CD14-positive monocyte (primary cell): ENCODE measurements around the gene PIGBOS1. TPM values are rescaled to one million over a fixed set of nuclear protein-coding genes. Genes with fewer than 3 reads are reported as not detected.

Experiments
- DNase-seq, 3 donors: peaks; one replicate each; pipeline ENCODE4 v3.0.0-alpha.2; 2011 to 2022
- H2AFZ ChIP-seq: 2 replicates; pipeline ENCODE4 v1.6.0; 2012; ENCODE audit warnings: mild to moderate bottlenecking, low read depth, low read length, inconsistent platforms; ENCODE audit not compliant: insufficient read depth, poor library complexity, severe bottlenecking
- H3K27ac ChIP-seq, 2 donors: 1 replicate in 1 of 2; 2 replicates in 1 of 2; pipeline ENCODE4 v1.5.1; 2012 to 2013; ENCODE audit warnings: low read length in 2 of 2, control low read depth in 1 of 2, inconsistent platforms in 1 of 2, low read depth in 1 of 2, mild to moderate bottlenecking in 1 of 2
- H3K27me3 ChIP-seq, 2 donors: one replicate each; pipeline versions ENCODE4 v1.6.0 to v1.6.1; 2011 to 2013; ENCODE audit warnings: low read length in 2 of 2; ENCODE audit not compliant: control insufficient read depth in 2 of 2, insufficient read depth in 2 of 2
- H3K36me3 ChIP-seq, 2 donors: replicated peaks in 1 of 2; 1 replicate in 1 of 2; 2 replicates in 1 of 2; pipeline versions ENCODE4 v1.5.1 to v1.6.1; 2012 to 2013; ENCODE audit warnings: low read length in 2 of 2, control low read depth in 1 of 2, inconsistent platforms in 1 of 2, mild to moderate bottlenecking in 1 of 2; ENCODE audit not compliant: insufficient read depth in 2 of 2, control insufficient read depth in 1 of 2
- H3K4me1 ChIP-seq, 2 donors: 1 replicate in 1 of 2; 2 replicates in 1 of 2; pipeline versions ENCODE4 v1.5.1 to v1.6.1; 2012 to 2013; ENCODE audit warnings: low read length in 2 of 2, control low read depth in 1 of 2, inconsistent platforms in 1 of 2, mild to moderate bottlenecking in 1 of 2, moderate library complexity in 1 of 2; ENCODE audit not compliant: insufficient read depth in 2 of 2, control insufficient read depth in 1 of 2
- H3K4me2 ChIP-seq: replicated peaks from 2 replicates; pipeline ENCODE3; 2012; ENCODE audit warnings: low read length, moderate library complexity, mild to moderate bottlenecking; ENCODE audit not compliant: poor library complexity, severe bottlenecking; ENCODE audit errors: extremely low read depth
- H3K4me3 ChIP-seq, 3 experiments: fragments of 200-600 bp in 1 of 3; sonication (generic) in 1 of 3; replicated peaks in 1 of 3; 1 replicate in 2 of 3; 2 replicates in 1 of 3; pipeline ENCODE4 v1.5.1; 2011 to 2013; ENCODE audit warnings: low read length in 3 of 3, mild to moderate bottlenecking in 3 of 3, control low read depth in 2 of 3, low read depth in 2 of 3, inconsistent platforms in 1 of 3, moderate library complexity in 1 of 3
- H3K79me2 ChIP-seq: 2 replicates; pipeline ENCODE4 v1.6.0; 2012; ENCODE audit warnings: mild to moderate bottlenecking, control low read depth, inconsistent platforms, low read length, moderate library complexity; ENCODE audit not compliant: insufficient read depth
- H3K9ac ChIP-seq: 2 replicates; pipeline ENCODE4 v1.6.0; 2017; ENCODE audit warnings: low read length, mild to moderate bottlenecking; ENCODE audit not compliant: insufficient read depth, poor library complexity, severe bottlenecking
- H3K9me3 ChIP-seq, 2 donors: replicated peaks in 1 of 2; 1 replicate in 1 of 2; 2 replicates in 1 of 2; pipeline versions ENCODE4 v1.5.1 to v1.6.1; 2012 to 2013; ENCODE audit warnings: low read length in 2 of 2, control low read depth in 1 of 2; ENCODE audit not compliant: control insufficient read depth in 1 of 2, insufficient read depth in 1 of 2
- H4K20me1 ChIP-seq: 2 replicates; pipeline ENCODE4 v1.6.0; 2012; ENCODE audit warnings: mild to moderate bottlenecking, low read length, control low read depth, moderate library complexity; ENCODE audit not compliant: insufficient read depth
- H3K27ac Mint-ChIP-seq, 7 donors: one replicate each; pipeline ENCODE4 v1.8.0; 2020; ENCODE audit warnings: mild to moderate bottlenecking in 7 of 7, mixed read lengths in 7 of 7, moderate library complexity in 6 of 7, inconsistent platforms in 2 of 7
- H3K27me3 Mint-ChIP-seq, 3 donors: one replicate each; pipeline ENCODE4 v1.8.0; 2021 to 2022; ENCODE audit warnings: low read depth in 3 of 3, mild to moderate bottlenecking in 3 of 3, mixed read lengths in 3 of 3, moderate library complexity in 3 of 3, inconsistent platforms in 1 of 3
- H3K36me3 Mint-ChIP-seq, 2 donors: one replicate each; pipeline ENCODE4 v1.8.0; 2020; ENCODE audit warnings: mixed read lengths in 2 of 2, inconsistent platforms in 1 of 2, mild to moderate bottlenecking in 1 of 2
- H3K4me1 Mint-ChIP-seq: one replicate; pipeline ENCODE4 v1.8.0; 2020; ENCODE audit warnings: mild to moderate bottlenecking, mixed read lengths
- H3K4me3 Mint-ChIP-seq, 2 donors: one replicate each; pipeline ENCODE4 v1.8.0; 2020; ENCODE audit warnings: mild to moderate bottlenecking in 2 of 2, mixed read lengths in 2 of 2, moderate library complexity in 1 of 2
- H3K9me3 Mint-ChIP-seq, 7 donors: one replicate each; pipeline ENCODE4 v1.8.0; 2020 to 2022; ENCODE audit warnings: mixed read lengths in 7 of 7, mild to moderate bottlenecking in 6 of 7, moderate library complexity in 6 of 7, inconsistent platforms in 2 of 7
- WGBS: methylation state at CpG from one replicate; pipeline ENCODE4 v1.1.5; 2013; ENCODE audit warnings: missing lambda C conversion rate; ENCODE audit not compliant: insufficient coverage; 5-methylcytosine and 5-hydroxymethylcytosine counted together
- intact Hi-C, 2 donors: fragments of 100-400 bp; cut with micrococcal nuclease; formaldehyde crosslinking; loops; one replicate each; pipeline versions ENCODE4 v1.15.0 to v1.15.1; 2023
- polyA plus RNA-seq, 3 donors: library from polyadenylated mRNA; depleted of rRNA in 1 of 3; unstranded in 2 of 3; stranded (reverse) in 1 of 3; fragments of 300-500 nt in 2 of 3; fragments of >200 nt in 1 of 3; fragmentation: Illumina TruSeq in 2 of 3; gene quantifications; 1 replicate in 2 of 3; 2 replicates in 1 of 3; pipeline ENCODE4 v1.2.3, GENCODE V29; 2012 to 2021
- TF ChIP-seq, protein P1 (sequence below): fragments of 200-600 bp; IDR thresholded peaks from one replicate; pipeline ENCODE4 v1.8.0; 2022; ENCODE audit warnings: antibody characterized with exemption, mild to moderate bottlenecking

PIGBOS1 gene
- polyA plus RNA-seq, 3 donors = 29.4 to 69.7 (median 67.3) TPM

DNA sequence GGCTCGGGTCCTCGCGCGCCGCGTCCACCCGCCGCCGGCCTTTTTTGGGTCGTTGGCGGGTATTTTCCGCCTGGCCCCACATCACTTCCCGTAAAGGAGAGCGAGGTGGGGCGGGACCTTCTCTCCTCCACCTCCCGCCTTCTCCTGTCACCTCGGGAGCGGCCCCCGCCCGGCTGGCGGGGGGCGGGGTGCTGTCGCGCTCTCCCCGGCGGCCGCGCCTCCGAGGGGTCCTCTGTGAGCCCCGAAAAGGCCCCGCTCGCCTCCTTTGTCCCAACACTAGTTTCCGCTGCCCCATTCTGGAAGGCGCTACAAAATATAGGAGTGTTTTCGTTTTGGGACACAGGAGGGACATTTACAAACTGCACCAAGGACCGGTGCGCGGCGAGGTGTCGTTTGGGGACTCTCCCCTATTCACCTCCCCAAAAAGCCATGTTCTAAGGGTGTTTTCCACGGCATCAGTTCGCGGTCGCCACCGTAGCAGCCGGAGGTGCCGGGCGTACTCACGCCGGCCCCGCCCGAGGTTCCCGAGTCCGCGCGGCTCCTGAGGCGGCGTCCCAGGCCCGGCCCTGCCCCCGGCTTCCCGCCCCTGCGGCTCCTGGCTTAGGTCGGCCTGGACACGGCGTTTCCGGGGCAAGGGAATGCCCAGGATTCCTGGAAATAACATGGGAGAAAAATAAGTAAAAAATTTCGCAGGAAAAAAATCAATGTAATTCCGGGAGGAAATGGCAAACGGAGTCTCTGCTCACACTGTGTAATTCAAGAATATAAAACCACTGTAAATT lies 29.0 kb downstream of the PIGBOS1 start, which contains the start of gene RAB27A:
Gene RAB27A (minus strand): TSS at position 68 of the 782 bp plus-strand sequence. CDS start 54,879 bp downstream, outside the sequence.
- no peaks in the 10 kb centered on the region for H3K36me3 ChIP-seq
- H3K27me3 ChIP-seq = no peaks in the 10 kb centered on the region
- peak within 1 kb of the TSS; percentile 95 for H3K4me2 ChIP-seq
- H3K4me1 ChIP-seq = peaks cover 43 to 62% of the 10 kb centered on the region in 2 donors
- peaks cover 17 to 24% of the 10 kb centered on the region in 2 donors for H3K36me3 Mint-ChIP-seq
- H4K20me1 ChIP-seq = no peaks in the 10 kb centered on the region
- H3K4me3 Mint-ChIP-seq = peak within 1 kb of the TSS; percentile 94 to 96
- TF ChIP-seq, protein P1, sequence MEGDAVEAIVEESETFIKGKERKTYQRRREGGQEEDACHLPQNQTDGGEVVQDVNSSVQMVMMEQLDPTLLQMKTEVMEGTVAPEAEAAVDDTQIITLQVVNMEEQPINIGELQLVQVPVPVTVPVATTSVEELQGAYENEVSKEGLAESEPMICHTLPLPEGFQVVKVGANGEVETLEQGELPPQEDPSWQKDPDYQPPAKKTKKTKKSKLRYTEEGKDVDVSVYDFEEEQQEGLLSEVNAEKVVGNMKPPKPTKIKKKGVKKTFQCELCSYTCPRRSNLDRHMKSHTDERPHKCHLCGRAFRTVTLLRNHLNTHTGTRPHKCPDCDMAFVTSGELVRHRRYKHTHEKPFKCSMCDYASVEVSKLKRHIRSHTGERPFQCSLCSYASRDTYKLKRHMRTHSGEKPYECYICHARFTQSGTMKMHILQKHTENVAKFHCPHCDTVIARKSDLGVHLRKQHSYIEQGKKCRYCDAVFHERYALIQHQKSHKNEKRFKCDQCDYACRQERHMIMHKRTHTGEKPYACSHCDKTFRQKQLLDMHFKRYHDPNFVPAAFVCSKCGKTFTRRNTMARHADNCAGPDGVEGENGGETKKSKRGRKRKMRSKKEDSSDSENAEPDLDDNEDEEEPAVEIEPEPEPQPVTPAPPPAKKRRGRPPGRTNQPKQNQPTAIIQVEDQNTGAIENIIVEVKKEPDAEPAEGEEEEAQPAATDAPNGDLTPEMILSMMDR = no peak
- WGBS = under 1% methylated on average over 54 of the region's 69 CpGs
- H3K79me2 ChIP-seq = peaks cover 54% of the 10 kb centered on the region
- intact Hi-C loops = loop anchor here (1.0 to 5.0 kb wide), 5 partner anchors 38 to 93 kb away; partner anchors contain the start of gene RSL24D1 (in 1 of the 2)
- H3K4me3 ChIP-seq = peak within 1 kb of the TSS; percentile 72 to 99 (median 95)
- H3K9me3 Mint-ChIP-seq = no peaks in the 10 kb centered on the region
- H3K9ac ChIP-seq = peak within 1 kb of the TSS; percentile 98
- H2AFZ ChIP-seq = peak within 1 kb of the TSS; percentile 96
- H3K27ac Mint-ChIP-seq = peak within 1 kb of the TSS; percentile 93 to 99 (median 98)
- DNase-seq = peak; percentile 42 to 62 (median 61)
- no peaks in the 10 kb centered on the region for H3K9me3 ChIP-seq
- peak within 1 kb of the TSS; percentile 95 to 99 for H3K27ac ChIP-seq
- peaks cover 0 to under 1% (median 0%) of the 10 kb centered on the region in 3 donors for H3K27me3 Mint-ChIP-seq
- H3K4me1 Mint-ChIP-seq = peaks cover 55% of the 10 kb centered on the region

DNA sequence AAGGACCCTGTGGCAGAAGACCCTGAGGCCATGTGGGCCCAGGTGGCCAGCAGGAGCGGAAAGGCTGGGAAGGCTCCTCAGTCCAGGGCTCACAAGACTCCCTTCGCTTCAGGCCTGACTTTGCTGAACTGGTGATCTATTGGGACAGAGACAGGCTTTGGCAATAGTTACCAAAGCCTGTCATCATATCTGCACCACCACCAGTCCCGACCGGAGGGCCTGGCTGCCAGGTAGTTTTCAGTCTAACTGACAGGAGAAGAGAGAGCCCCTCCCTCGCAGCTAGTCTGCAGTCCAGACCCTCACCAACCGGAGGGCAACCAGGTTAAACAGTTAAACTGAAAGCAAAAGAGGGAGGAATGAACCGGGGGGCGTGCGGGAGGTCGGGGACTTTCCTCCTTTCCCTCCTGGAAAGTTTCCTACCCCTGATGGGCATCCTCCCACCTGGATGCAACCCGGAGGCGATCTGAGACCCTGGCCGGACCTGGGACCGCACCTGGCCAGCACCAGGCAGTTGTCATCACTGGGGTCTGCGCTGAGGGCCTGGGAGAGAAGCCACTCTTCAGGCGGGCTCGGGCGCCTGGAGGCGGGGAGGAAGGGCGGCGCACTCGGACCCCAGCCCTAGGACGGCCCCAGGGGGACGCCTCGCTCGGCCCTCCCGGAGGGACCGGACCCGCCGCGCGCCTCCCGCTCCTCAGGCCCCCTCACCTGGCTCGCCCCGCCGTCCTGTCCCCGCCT lies 29.7 kb downstream of the PIGBOS1 start:
- Histone ChIP-seq H3K9ac (peak overlapping the region; percentile 98), H3K36me3 (no peaks in the 10 kb centered on the region), H2AFZ (peak overlapping the region; percentile 96), H4K20me1 (no peaks in the 10 kb centered on the region), H3K27me3 (no peaks in the 10 kb centered on the region), H3K9me3 (no peaks in the 10 kb centered on the region), H3K4me2 (peak overlapping the region; percentile 95), H3K27ac (peak overlapping the region; percentile 95 to 99), H3K4me1 (peaks cover 51 to 65% of the 10 kb centered on the region in 2 donors), H3K79me2 (peaks cover 61% of the 10 kb centered on the region), H3K4me3 (peak overlapping the region; percentile 72 to 99 (median 95))
- DNase-seq = peak; percentile 54 to 76 (median 74)
- no peaks in the 10 kb centered on the region for H3K9me3 Mint-ChIP-seq
- H3K36me3 Mint-ChIP-seq = peaks cover 17 to 26% of the 10 kb centered on the region in 2 donors
- H3K27me3 Mint-ChIP-seq = no peaks in the 10 kb centered on the region
- H3K27ac Mint-ChIP-seq = peak overlapping the region; percentile 93 to 99 (median 98)
- H3K4me3 Mint-ChIP-seq = peak overlapping the region; percentile 94 to 96
- H3K4me1 Mint-ChIP-seq = peaks cover 60% of the 10 kb centered on the region
- TF ChIP-seq, protein P1 = no peak
- intact Hi-C loops = loop anchor here in 1 of 2 donors (5.0 kb wide), 1 partner anchor 37 kb away; no protein-coding TSS in a partner anchor
- under 1% methylated on average over 33 of the region's 37 CpGs for WGBS
